Thoracic aorta (tissue), 2 donors: ENCODE measurements around the gene SNX5. TPM values are rescaled to one million over a fixed set of nuclear protein-coding genes. Genes with fewer than 3 reads are reported as not detected.

Experiments
- ATAC-seq: fragments of 150-250 bp; one replicate; pipeline ENCODE4 v1.8.0; 2017; ENCODE audit warnings: low read depth; ENCODE audit not compliant: insufficient number of reproducible peaks, low FRiP score
- DNase-seq: peaks from one replicate; pipeline ENCODE4 v3.0.0-alpha.2; 2020; ENCODE audit warnings: low spot score
- H3K27ac ChIP-seq, 2 donors: fragments of 200-600 bp; sonication (generic); 1 replicate in 1 of 2; 2 replicates in 1 of 2; pipeline ENCODE4 v1.5.1; 2016; ENCODE audit warnings: mild to moderate bottlenecking in 2 of 2, moderate library complexity in 2 of 2
- H3K27me3 ChIP-seq: fragments of 200-600 bp; sonication (generic); replicated peaks from 2 replicates; pipeline ENCODE4 v1.6.0; 2016; ENCODE audit warnings: mild to moderate bottlenecking; ENCODE audit not compliant: insufficient read depth
- H3K36me3 ChIP-seq: fragments of 200-600 bp; sonication (generic); one replicate; pipeline ENCODE4 v1.5.1; 2016
- H3K4me1 ChIP-seq, 2 donors: fragments of 200-600 bp; sonication (generic); 1 replicate in 1 of 2; 2 replicates in 1 of 2; pipeline versions ENCODE4 v1.5.1 to v1.6.0; 2016; ENCODE audit warnings: low read depth in 2 of 2, mild to moderate bottlenecking in 1 of 2; ENCODE audit not compliant: control insufficient read depth in 1 of 2
- H3K4me3 ChIP-seq: fragments of 200-600 bp; sonication (generic); 2 replicates; pipeline ENCODE4 v1.5.1; 2016; ENCODE audit warnings: mild to moderate bottlenecking
- H3K9me3 ChIP-seq: fragments of 200-600 bp; sonication (generic); 2 replicates; pipeline ENCODE4 v1.5.1; 2016
- CTCF ChIP-seq: fragments of 200-600 bp; sonication (generic); IDR thresholded peaks from one replicate; pipeline ENCODE4 v1.5.1; 2019; ENCODE audit warnings: antibody characterized with exemption
- total RNA-seq, 2 donors: library from RNA; depleted of rRNA; stranded (reverse); fragments of >200 nt; gene quantifications; one replicate each; pipeline versions ENCODE4 v1.1.0 to v1.2.3, GENCODE V29; 2016

Gene SNX5
- total RNA-seq, 2 donors from 2014 or later = 63.0 to 112 TPM

GRCh38 chr20:17911927-17912326 lies 56.7 kb downstream of the SNX5 start:
- DNase-seq = no peak
- Histone ChIP-seq H3K4me3 (no peak overlapping the region), H3K9me3 (no peaks in the 10 kb centered on the region), H3K4me1 (peaks cover 0 to 12% of the 10 kb centered on the region in 2 donors), H3K27me3 (no peaks in the 10 kb centered on the region), H3K27ac (no peak overlapping the region), H3K36me3 (no peaks in the 10 kb centered on the region)
- TF ChIP-seq CTCF = no peak
- no peak for ATAC-seq

- Histone ChIP-seq H3K27me3 (no peaks in the 10 kb centered on the region), H3K4me1 (peaks cover 0 to 12% of the 10 kb centered on the region in 2 donors), H3K27ac (no peak overlapping the region), H3K4me3 (no peak overlapping the region), H3K9me3 (no peaks in the 10 kb centered on the region), H3K36me3 (no peaks in the 10 kb centered on the region)
- TF ChIP-seq CTCF = no peak
- peak; percentile 76 for ATAC-seq
- DNase-seq = no peak
Measured at GRCh38 chr20:17910828-17911294, 57.7 kb downstream of the SNX5 start.

- peak overlapping the region in 1 of 2 donors; percentile 57 for H3K27ac ChIP-seq
- no peak for DNase-seq
- peaks cover 0 to 12% of the 10 kb centered on the region in 2 donors for H3K4me1 ChIP-seq
- no peaks in the 10 kb centered on the region for H3K36me3 ChIP-seq
- TF ChIP-seq CTCF = no peak
- ATAC-seq = no peak
- H3K4me3 ChIP-seq = no peak overlapping the region
- H3K27me3 ChIP-seq = no peaks in the 10 kb centered on the region
- H3K9me3 ChIP-seq = no peaks in the 10 kb centered on the region
Measured at GRCh38 chr20:17909869-17910321, 58.7 kb downstream of the SNX5 start.

- ATAC-seq = no peak
- no peak overlapping the region for H3K27ac ChIP-seq
- no peak for DNase-seq
- H3K36me3 ChIP-seq = no peaks in the 10 kb centered on the region
- no peak for TF ChIP-seq CTCF
- H3K27me3 ChIP-seq = no peaks in the 10 kb centered on the region
- no peaks in the 10 kb centered on the region for H3K9me3 ChIP-seq
- H3K4me3 ChIP-seq = no peak overlapping the region
- H3K4me1 ChIP-seq = peaks cover 0 to 4% of the 10 kb centered on the region in 2 donors
Measured at GRCh38 chr20:17905544-17905943, 63.0 kb downstream of the SNX5 start.

- no peak for ATAC-seq
- H3K9me3 ChIP-seq = no peaks in the 10 kb centered on the region
- no peak overlapping the region for H3K4me3 ChIP-seq
Measured at GRCh38 chr20:17904027-17904426, 64.6 kb downstream of the SNX5 start.

More at GRCh38 chr20:17904027-17904426, 64.6 kb downstream of the SNX5 start:
- no peak for DNase-seq
- Histone ChIP-seq H3K4me1 (no peaks in the 10 kb centered on the region), H3K36me3 (no peaks in the 10 kb centered on the region), H3K27ac (no peak overlapping the region), H3K27me3 (no peaks in the 10 kb centered on the region)
- no peak for TF ChIP-seq CTCF
